GM12865 (cell line): ENCODE measurements around the gene STRN3.

Experiments
- DNase-seq: peaks from one replicate; pipeline ENCODE4 v3.0.0; 2010; ENCODE audit warnings: low read depth
- H3K4me3 ChIP-seq: 2 replicates; pipeline ENCODE4 v1.5.1; 2011; ENCODE audit warnings: mild to moderate bottlenecking, low read depth, low read length, control low read depth
- TF ChIP-seq, protein P1 (sequence below): IDR thresholded peaks from 2 replicates; pipeline ENCODE4 v1.5.1; 2011; ENCODE audit warnings: low read length, control low read depth, low read depth, inconsistent platforms; ENCODE audit not compliant: insufficient read depth; ENCODE audit errors: missing control alignments

Gene STRN3

DNA sequence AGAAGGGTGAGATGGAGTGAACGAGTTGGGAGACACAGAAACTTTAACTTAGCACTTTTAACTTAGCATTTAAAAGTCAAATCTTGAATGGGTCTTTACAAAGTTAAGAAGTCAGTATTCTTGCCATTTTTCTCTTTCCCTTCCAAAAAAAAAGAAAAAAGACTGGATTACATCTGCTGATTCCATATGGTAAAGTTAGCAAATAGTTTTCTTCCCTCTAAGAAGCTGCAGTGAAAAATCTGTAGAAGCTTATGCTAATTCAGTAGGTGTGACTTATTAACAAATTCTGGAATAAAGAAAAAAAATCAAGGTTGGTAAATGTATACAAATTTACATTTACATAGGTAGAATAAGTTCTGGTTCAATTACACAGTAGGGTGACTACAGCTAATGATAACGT is 100.9 kb downstream of the STRN3 start:
- TF ChIP-seq, protein P1, sequence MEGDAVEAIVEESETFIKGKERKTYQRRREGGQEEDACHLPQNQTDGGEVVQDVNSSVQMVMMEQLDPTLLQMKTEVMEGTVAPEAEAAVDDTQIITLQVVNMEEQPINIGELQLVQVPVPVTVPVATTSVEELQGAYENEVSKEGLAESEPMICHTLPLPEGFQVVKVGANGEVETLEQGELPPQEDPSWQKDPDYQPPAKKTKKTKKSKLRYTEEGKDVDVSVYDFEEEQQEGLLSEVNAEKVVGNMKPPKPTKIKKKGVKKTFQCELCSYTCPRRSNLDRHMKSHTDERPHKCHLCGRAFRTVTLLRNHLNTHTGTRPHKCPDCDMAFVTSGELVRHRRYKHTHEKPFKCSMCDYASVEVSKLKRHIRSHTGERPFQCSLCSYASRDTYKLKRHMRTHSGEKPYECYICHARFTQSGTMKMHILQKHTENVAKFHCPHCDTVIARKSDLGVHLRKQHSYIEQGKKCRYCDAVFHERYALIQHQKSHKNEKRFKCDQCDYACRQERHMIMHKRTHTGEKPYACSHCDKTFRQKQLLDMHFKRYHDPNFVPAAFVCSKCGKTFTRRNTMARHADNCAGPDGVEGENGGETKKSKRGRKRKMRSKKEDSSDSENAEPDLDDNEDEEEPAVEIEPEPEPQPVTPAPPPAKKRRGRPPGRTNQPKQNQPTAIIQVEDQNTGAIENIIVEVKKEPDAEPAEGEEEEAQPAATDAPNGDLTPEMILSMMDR = no peak
- no peak for DNase-seq
- no peak overlapping the region for H3K4me3 ChIP-seq

DNA sequence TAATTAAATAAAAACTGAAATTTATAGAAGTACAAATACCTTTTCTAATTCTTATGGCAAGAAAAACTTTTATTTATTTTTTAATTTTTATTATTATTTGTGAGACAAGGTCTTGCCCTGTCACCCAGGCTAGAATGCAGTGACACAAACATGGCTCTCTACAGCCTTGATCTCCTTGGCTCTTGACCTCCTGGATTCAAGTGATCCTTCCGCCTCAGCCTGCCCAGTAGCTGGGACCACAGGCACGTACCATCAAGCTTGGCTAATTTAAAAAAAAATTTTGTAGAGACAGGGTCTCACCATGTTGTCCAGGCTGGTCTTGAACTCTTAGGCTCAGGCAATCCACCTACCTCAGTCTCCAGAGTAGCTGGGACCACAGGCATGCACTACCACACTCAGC is 104.4 kb downstream of the STRN3 start:
- TF ChIP-seq, protein P1 = no peak

DNA sequence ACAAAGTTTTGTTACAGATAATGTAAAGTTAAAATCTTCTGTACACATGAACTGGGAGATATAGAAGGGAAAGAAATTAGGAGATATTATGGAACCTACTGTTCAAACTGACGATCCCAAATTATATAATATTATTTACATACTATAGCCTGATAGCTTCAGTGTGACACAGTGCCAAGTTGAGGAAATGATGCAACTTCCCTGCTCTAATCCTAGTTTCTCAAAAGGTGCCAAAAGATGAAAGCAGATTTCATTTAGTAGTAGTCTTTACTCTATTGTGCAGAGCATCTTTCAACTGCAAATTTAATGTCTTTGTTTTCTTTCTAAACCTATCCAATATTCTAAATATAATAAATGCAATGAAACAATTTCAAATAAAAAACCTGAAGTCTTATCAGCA is 104.9 kb downstream of the STRN3 start:
- no peak for DNase-seq
- TF ChIP-seq, protein P1 = no peak
- H3K4me3 ChIP-seq = no peak overlapping the region

More for the DNA sequence above, 104.4 kb downstream of the STRN3 start:
- no peak for DNase-seq
- no peak overlapping the region for H3K4me3 ChIP-seq

DNA sequence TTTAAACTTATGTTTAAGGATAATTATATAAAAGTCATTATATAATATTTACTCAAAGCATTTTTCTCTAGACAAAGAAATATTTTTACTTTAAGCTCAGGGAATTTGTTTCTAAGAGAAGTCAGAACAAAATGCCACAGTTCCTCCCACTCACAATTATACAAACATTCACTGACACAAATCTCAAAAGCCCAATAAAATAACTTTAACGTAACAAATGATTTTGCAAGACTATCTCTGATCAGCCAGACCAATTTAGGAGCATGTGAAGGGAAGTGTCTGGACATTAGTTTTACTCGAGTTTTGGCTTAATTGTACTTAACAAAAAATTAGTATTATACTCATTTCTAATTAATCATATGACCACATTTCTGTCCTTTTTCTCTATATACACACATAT is 110.6 kb downstream of the STRN3 start:
- H3K4me3 ChIP-seq = no peak overlapping the region

DNA sequence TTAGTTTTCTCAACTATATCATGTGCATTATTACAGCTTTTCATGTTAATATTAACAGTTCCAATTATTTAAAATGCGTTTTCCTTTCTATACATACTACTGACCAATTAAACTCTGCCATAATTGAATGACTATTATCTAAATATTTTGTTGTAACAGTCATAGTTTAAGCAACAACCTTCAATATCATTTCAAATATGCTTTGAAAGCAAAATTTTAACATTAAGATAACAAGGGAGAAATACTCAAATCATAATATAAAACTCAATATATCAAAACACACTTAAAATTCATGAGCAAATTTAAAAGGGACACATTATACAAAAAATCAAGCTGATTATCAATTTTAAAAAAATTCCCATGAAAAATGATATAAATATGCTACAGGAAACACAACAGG is 111.4 kb downstream of the STRN3 start:
- TF ChIP-seq, protein P1 = no peak
- no peak overlapping the region for H3K4me3 ChIP-seq
- no peak for DNase-seq

More for the DNA sequence above, 110.6 kb downstream of the STRN3 start:
- DNase-seq = no peak
- TF ChIP-seq, protein P1 = no peak

DNA sequence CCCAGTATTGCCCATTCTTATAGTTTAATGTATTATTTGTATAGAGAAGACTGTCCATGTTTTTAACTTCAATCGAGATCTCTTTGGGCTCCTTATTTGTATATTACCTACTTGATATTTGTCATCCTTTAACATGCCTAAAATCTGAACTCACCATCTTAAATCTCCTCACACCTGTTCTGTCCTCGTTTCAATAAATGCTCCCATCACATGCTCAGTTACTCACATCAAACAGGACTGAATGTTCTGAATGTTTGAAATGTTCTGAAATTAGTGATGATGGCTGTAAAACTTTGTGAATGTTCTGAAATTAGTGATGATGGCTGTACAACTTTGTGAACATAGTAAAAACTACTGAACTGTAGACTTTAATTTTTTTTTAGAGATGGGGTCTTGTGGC is 117.4 kb downstream of the STRN3 start:
- TF ChIP-seq, protein P1 = no peak
- no peak for DNase-seq
- H3K4me3 ChIP-seq = no peak overlapping the region

DNA sequence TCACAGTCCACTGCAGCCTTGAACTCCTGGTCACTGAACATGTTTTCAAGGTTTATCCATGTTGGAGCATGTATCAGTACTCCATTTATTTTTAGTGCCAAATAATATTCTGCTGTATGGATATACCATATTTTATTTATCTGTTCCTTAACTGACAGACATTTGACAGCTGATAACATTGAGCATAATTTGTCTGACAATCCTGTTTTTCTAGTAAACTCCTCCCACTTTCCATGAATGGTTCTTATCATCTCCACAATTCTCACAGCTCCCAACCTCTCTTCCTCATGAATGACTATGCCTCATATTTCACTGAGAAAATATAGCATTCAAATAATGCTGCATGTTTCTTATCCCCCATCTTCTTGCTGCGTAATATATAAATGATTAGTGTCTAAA is 118.5 kb downstream of the STRN3 start:
- TF ChIP-seq, protein P1 = no peak
- DNase-seq = no peak
- no peak overlapping the region for H3K4me3 ChIP-seq
